Lung (tissue), 12 donors: ENCODE results near the gene YPEL4. TPM values are rescaled to one million over a fixed set of nuclear protein-coding genes. Genes with fewer than 3 reads are reported as not detected.

Experiments used
- ATAC-seq: fragments of 200-7000 bp; cut with Tn5 transposase; one replicate; pipeline ENCODE4 v1.9.1; 2020; ENCODE audit warnings: moderate number of reproducible peaks; ENCODE audit not compliant: insufficient read depth, low FRiP score
- DNase-seq, 3 donors: peaks; one replicate each; pipeline ENCODE4 v3.0.0-alpha.2; 2013 to 2017
- H3K27ac ChIP-seq, 2 donors: one replicate each; pipeline ENCODE4 v1.5.1; 2013; ENCODE audit warnings: mild to moderate bottlenecking in 2 of 2, moderate library complexity in 2 of 2, control low read depth in 1 of 2, inconsistent platforms in 1 of 2, low read depth in 1 of 2, low read length in 1 of 2
- H3K27me3 ChIP-seq, 3 donors: one replicate each; pipeline ENCODE4 v1.5.1; 2013; ENCODE audit warnings: low read length in 2 of 3; ENCODE audit not compliant: control insufficient read depth in 3 of 3, insufficient read depth in 3 of 3
- H3K36me3 ChIP-seq, 4 donors: one replicate each; pipeline ENCODE4 v1.5.1; 2013; ENCODE audit warnings: low read length in 4 of 4, mild to moderate bottlenecking in 1 of 4, moderate library complexity in 1 of 4; ENCODE audit not compliant: control insufficient read depth in 4 of 4, insufficient read depth in 4 of 4
- H3K4me1 ChIP-seq, 5 donors: one replicate each; pipeline ENCODE4 v1.5.1; 2013; ENCODE audit warnings: low read length in 5 of 5, mild to moderate bottlenecking in 2 of 5, moderate library complexity in 1 of 5; ENCODE audit not compliant: control insufficient read depth in 5 of 5, insufficient read depth in 5 of 5
- H3K4me3 ChIP-seq: one replicate; pipeline ENCODE4 v1.5.1; 2013; ENCODE audit warnings: mild to moderate bottlenecking, control low read depth, moderate library complexity
- H3K9ac ChIP-seq, 2 donors: one replicate each; pipeline ENCODE4 v1.5.1; 2013; ENCODE audit warnings: low read length in 2 of 2, control low read depth in 1 of 2; ENCODE audit not compliant: insufficient read depth in 1 of 2
- H3K9me3 ChIP-seq, 4 donors: one replicate each; pipeline ENCODE4 v1.5.1; 2013; ENCODE audit warnings: low read length in 3 of 4, mild to moderate bottlenecking in 1 of 4, moderate library complexity in 1 of 4; ENCODE audit not compliant: control insufficient read depth in 4 of 4, insufficient read depth in 3 of 4
- CTCF ChIP-seq: IDR thresholded peaks from 2 replicates; pipeline ENCODE4 v1.5.1; 2012; ENCODE audit warnings: mild to moderate bottlenecking; ENCODE audit errors: control extremely low read depth, extremely low read depth
- WGBS, 2 donors: extraction: QIAGEN DNeasy Blood & Tissue Kit; methylation state at CpG; one replicate each; pipeline ENCODE4 v1.1.7; 2013; 5-methylcytosine and 5-hydroxymethylcytosine counted together
- polyA plus RNA-seq, 2 donors: library from polyadenylated mRNA; stranded (reverse); fragments of 200-250 nt; gene quantifications; one replicate each; pipeline ENCODE4 v1.2.1, GENCODE V29; 2013
- total RNA-seq, 2 donors: library from RNA; depleted of rRNA in 1 of 2; stranded (reverse); fragments of >200 nt in 1 of 2; gene quantifications; one replicate each; pipeline ENCODE4 v1.2.1, GENCODE V29; 2014 to 2021
- donor health status: control.
- donor health status: control.
- donor health status: Bipolar disorder and iron deficiency.
- donor health status: healthy.
- donor health status: DM: yes; HTN: yes; CAD: no.

Gene YPEL4
- total and polyA plus RNA-seq, 4 donors: 0.71 to 3.1 (median 1.4) TPM

GRCh38 chr11:57657194-57658022 is 7.7 kb upstream of the YPEL4 start, which contains the start of gene CLP1:
Gene CLP1 (plus strand): TSS chr11:57657762. CDS start chr11:57659477, 1,715 bp downstream.
- Histone ChIP-seq H3K4me1 (peaks cover 0 to 14% (median 2%) of the 10 kb centered on the region in 5 donors), H3K9ac (peak within 1 kb of the TSS; percentile 51 to 83), H3K27ac (peak within 1 kb of the TSS; percentile 82 to 92), H3K9me3 (no peaks in the 10 kb centered on the region), H3K4me3 (peak within 1 kb of the TSS; percentile 63), H3K36me3 (peaks cover 11 to 20% (median 18%) of the 10 kb centered on the region in 4 donors), H3K27me3 (no peaks in the 10 kb centered on the region)
- DNase-seq (peak; percentile 99 to 100 (median 100)), ATAC-seq (peak; percentile 99)
- TF ChIP-seq CTCF: no peak
- 0% methylated on average over 45 of the region's 45 CpGs for WGBS, 2 donors

- Histone ChIP-seq H3K36me3 (peaks cover 11 to 18% (median 15%) of the 10 kb centered on the region in 4 donors), H3K9me3 (no peaks in the 10 kb centered on the region), H3K9ac (peak overlapping the region; percentile 47 to 83), H3K4me3 (no peak overlapping the region), H3K4me1 (peaks cover 0 to 14% (median 2%) of the 10 kb centered on the region in 5 donors), H3K27ac (peak overlapping the region; percentile 82 to 92), H3K27me3 (no peaks in the 10 kb centered on the region)
- no peak for ATAC-seq
- whole genome bisulfite sequencing, 2 donors: 22 to 24% methylated on average over 5 of the region's 5 CpGs
- TF ChIP-seq CTCF: no peak
- DNase-seq: no peak
Observed at GRCh38 chr11:57656885-57657193, 7.1 kb upstream of the YPEL4 start.

- no peaks in the 10 kb centered on the region for H3K9me3 ChIP-seq
- no peak for TF ChIP-seq CTCF
- ATAC-seq (no peak), DNase-seq (no peak)
- H3K9ac ChIP-seq: peak overlapping the region in 1 of 2 donors; percentile 20
- H3K27me3 ChIP-seq: no peaks in the 10 kb centered on the region
- peaks cover 0 to 32% (median 10%) of the 10 kb centered on the region in 5 donors for H3K4me1 ChIP-seq
- H3K27ac ChIP-seq: no peak overlapping the region
- no peak overlapping the region for H3K4me3 ChIP-seq
- H3K36me3 ChIP-seq: no peaks in the 10 kb centered on the region
- 31 to 35% methylated on average over 3 of the region's 3 CpGs for WGBS, 2 donors
Observed at GRCh38 chr11:57653163-57653562, 3.5 kb upstream of the YPEL4 start.
